Activated CD4-positive, alpha-beta memory T cell treated with anti-CD3 and anti-CD28 coated beads for 36 hours (primary cell): ENCODE data around the gene CDCP2. TPM values are rescaled to one million over a fixed set of nuclear protein-coding genes. Genes with fewer than 3 reads are reported as not detected.

Source experiments
- CTCF ChIA-PET: fragments of 350-600 bp; sonication (Branson Sonifier 250); formaldehyde crosslinking; loops from one replicate; lab custom pipeline; 2021; ENCODE audit warnings: antibody characterized with exemption, inconsistent platforms; lab: Charles Lee
- POLR2A ChIA-PET: fragments of 350-600 bp; sonication (Branson Sonifier 250); formaldehyde crosslinking; loops from one replicate; lab custom pipeline; 2021; ENCODE audit warnings: antibody characterized with exemption; lab: Charles Lee
- DNase-seq: peaks from one replicate; pipeline ENCODE4 v3.0.0-alpha.2; 2020
- H3K27ac Mint-ChIP-seq: one replicate; pipeline ENCODE4 v1.8.0; 2021; ENCODE audit warnings: mixed read lengths
- H3K27me3 Mint-ChIP-seq: one replicate; pipeline ENCODE4 v1.8.0; 2021; ENCODE audit warnings: mixed read lengths
- H3K36me3 Mint-ChIP-seq: one replicate; pipeline ENCODE4 v1.8.0; 2021; ENCODE audit warnings: mixed read lengths
- H3K4me1 Mint-ChIP-seq: one replicate; pipeline ENCODE4 v1.8.0; 2021; ENCODE audit warnings: low read depth, mixed read lengths
- H3K4me3 Mint-ChIP-seq: one replicate; pipeline ENCODE4 v1.8.0; 2021; ENCODE audit warnings: mild to moderate bottlenecking, mixed read lengths
- H3K9me3 Mint-ChIP-seq: one replicate; pipeline ENCODE4 v1.8.0; 2021; ENCODE audit warnings: mixed read lengths
- intact Hi-C: fragments of 100-400 bp; cut with micrococcal nuclease; formaldehyde crosslinking; loops from one replicate; pipeline ENCODE4 v1.15.1; 2023
- total RNA-seq, 2 experiments: library from RNA; stranded (reverse); gene quantifications; one replicate each; pipeline ENCODE4 v1.2.3, GENCODE V29; 2021

CDCP2 gene
- total RNA-seq, 2 experiments from 2014 or later: not detected

DNA sequence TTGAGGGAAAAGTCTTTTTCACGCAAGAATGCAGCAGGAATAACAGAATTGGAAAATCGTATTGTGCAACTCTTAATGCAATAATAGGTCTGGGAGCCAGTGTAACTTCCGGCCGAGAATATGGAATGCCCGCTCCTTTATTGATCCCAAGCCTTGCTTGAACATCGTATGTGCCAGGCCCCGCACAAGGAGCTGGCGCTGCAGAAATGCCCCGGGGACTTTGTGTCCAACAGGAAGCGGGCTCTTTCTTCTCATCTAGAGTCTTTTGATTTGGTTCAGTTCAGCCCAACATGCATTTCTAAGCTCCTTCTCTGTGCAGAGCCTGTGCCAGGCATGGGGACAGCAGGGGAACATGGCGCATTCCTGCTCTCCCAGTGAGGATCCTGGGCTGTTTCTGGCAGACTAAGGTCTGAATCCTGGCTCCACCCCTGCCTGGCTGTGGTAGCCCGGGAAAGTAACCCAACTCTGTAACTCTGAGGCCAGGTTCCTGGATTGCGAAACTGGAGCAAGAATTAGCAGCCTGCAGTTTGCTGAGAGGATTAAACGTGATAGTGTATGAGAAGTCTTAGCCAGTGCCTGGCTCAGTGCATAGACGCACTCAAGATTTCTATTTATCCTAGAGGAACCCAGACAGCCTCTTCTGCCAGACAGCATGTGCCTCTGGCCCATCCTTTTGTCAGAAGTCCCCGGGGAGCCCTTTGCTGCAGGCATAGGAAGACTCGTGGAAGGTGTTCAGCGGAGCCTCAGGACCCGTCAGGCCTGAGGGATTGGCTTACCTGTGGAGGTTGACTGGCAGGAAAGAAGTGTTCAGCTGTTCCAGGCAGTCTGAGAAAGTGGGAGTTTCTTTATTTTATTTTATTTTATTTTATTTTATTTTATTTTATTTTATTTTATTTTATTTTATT is 987 bp upstream of the CDCP2 start:
- CTCF ChIA-PET: no interaction called here
- H3K9me3 Mint-ChIP-seq: no peaks in the 10 kb centered on the region

DNA sequence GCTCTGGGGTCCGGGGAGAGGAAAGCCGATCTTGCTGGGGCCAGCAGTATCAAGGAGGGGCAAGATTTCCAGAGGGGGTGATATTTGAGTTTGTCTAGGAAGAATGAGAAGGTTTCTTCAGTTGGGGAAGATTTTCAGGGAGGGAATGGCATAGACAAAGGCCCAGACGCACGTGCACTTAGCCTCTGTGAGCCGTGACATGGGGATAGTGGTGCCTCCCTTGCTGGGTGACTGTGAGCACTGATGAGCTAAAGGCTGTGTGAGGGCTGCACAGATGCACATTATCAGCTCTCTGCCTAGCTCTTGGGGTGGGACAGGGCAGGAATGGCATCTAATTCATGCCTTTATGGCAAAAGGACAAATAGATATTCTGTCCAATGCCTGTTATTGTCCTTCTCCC is 1.8 kb downstream of the CDCP2 start:
- POLR2A ChIA-PET: no interaction called here
- no peak overlapping the region for H3K27ac Mint-ChIP-seq

More for the DNA sequence above, 987 bp upstream of the CDCP2 start:
- Mint-ChIP-seq H3K27me3 (no peaks in the 10 kb centered on the region), H3K27ac (no peak overlapping the region), H3K4me3 (no peak overlapping the region), H3K36me3 (no peaks in the 10 kb centered on the region), H3K4me1 (no peaks in the 10 kb centered on the region)
- DNase-seq: no peak
- intact Hi-C loops: no loop called here
- POLR2A ChIA-PET: no interaction called here

DNA sequence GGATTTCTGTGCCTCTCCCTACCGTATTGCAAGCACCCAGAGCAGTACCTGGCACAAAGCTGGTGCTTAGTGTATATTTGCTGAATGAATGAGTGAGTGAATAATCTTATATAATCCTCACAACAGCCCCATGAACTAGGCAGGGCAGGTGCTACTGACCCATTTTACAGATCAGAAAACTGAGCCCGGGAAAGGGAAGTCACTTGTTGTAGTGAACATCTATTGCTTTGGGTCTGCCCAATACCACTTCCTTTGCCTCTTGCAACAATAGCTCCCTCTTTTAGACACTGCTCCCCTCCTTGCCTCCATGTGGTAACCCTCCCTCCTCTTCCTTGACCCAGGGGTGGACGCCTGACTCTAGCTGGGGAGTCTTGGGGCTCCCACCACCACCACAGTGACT is 3.1 kb downstream of the CDCP2 start:
- Mint-ChIP-seq H3K4me1 (no peaks in the 10 kb centered on the region), H3K9me3 (no peaks in the 10 kb centered on the region), H3K36me3 (no peaks in the 10 kb centered on the region), H3K4me3 (no peak overlapping the region), H3K27me3 (no peaks in the 10 kb centered on the region), H3K27ac (no peak overlapping the region)
- CTCF ChIA-PET: no interaction called here
- DNase-seq: no peak
- intact Hi-C loops: no loop called here
- POLR2A ChIA-PET: no interaction called here

More for the DNA sequence above, 1.8 kb downstream of the CDCP2 start:
- H3K9me3 Mint-ChIP-seq: no peaks in the 10 kb centered on the region
- H3K27me3 Mint-ChIP-seq: no peaks in the 10 kb centered on the region
- no peaks in the 10 kb centered on the region for H3K36me3 Mint-ChIP-seq
- no peak for DNase-seq
- intact Hi-C loops: no loop called here
- no peak overlapping the region for H3K4me3 Mint-ChIP-seq
- CTCF ChIA-PET: interaction anchor here (0.7 kb wide), 1 partner anchor 71 kb away, joined by 4 read pairs; no protein-coding TSS in a partner anchor
- H3K4me1 Mint-ChIP-seq: no peaks in the 10 kb centered on the region

DNA sequence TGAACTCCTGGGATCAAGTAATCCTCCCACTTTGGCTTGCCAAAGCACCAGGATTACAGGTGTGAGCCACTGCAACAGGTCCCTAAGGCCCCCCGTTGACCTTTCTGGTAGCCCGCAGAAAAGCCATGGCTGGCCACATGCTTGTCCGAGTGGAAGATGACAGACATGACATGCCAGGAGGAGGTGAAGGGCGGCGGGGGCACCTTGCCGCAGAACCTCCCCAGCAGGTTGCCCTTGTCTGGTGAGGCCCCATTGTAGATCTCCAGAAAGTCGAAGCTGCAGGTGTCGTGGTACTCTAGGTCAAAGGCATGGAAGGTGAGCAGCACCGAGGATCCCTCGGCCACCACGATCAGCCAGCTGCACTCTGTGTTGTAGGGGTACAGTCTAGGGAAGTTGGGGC is 8.4 kb downstream of the CDCP2 start:
- H3K4me3 Mint-ChIP-seq: no peak overlapping the region
- no peaks in the 10 kb centered on the region for H3K27me3 Mint-ChIP-seq
- no peak overlapping the region for H3K27ac Mint-ChIP-seq
- no peaks in the 10 kb centered on the region for H3K4me1 Mint-ChIP-seq
- no peaks in the 10 kb centered on the region for H3K9me3 Mint-ChIP-seq
- POLR2A ChIA-PET: no interaction called here
- CTCF ChIA-PET: no interaction called here
- no peaks in the 10 kb centered on the region for H3K36me3 Mint-ChIP-seq
- intact Hi-C loops: no loop called here
- no peak for DNase-seq

DNA sequence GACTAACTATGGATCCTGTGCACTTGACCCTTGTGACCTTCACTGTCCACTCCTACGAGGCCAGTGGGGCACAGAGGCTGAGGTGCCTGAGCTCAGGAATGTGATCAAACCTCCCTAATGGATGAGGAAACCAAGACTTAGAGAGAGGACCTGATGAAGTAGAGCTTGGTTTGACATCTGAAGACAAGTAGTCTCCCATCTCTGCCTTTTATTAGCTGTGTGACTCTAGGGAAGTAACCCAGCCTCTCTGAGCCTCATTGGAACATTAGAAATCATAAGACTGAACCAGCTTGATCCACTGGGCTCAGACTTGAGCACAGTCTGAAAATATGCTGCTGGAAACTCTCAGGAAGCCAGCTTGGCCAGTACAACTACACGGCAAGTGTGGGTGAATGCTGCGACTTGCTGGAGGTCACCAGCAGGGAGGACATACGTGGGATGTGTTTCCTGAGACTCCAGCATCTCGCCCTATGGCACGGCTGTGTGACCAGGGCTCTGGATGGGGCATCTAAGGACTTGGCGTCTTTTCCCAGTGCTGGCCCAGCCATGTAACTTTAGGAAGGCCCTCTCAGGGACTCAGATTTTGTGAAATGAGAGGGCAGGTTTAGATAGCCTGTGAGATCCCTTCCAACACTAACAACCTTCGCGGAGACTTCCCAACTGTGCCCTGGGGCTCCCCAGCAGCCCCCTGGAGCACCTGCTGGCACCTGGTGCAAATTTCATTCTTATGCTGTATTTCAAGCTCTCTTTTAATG is 10.5 kb downstream of the CDCP2 start:
- intact Hi-C loops: no loop called here
- POLR2A ChIA-PET: no interaction called here
- Mint-ChIP-seq H3K36me3 (no peaks in the 10 kb centered on the region), H3K9me3 (no peaks in the 10 kb centered on the region), H3K27me3 (no peaks in the 10 kb centered on the region), H3K4me3 (no peak overlapping the region), H3K4me1 (no peaks in the 10 kb centered on the region), H3K27ac (no peak overlapping the region)
- DNase-seq: no peak
- CTCF ChIA-PET: no interaction called here

DNA sequence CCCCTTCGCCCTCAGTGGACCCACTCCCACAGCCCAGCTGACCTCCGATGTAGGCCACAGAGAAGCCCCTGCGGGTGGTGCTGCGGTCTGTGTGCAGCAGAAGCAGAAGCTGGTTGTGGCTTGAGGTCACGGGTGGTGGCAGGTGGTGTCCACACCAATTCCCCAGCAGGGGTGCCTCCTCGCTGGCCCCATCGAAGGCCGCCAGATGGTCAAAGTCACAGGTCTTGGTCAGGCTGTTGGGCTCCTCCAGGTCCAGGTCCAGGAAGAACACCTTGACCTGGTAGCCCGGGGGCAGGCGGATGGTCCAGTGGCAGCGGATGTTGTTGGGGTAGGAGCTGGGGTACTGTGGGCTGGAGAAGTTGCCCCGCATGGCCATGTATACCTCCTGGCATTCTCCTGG is 13.1 kb downstream of the CDCP2 start:
- H3K4me3 Mint-ChIP-seq: no peak overlapping the region
- intact Hi-C loops: no loop called here
- ChIA-PET POLR2A (interaction anchor here (0.6 kb wide), 1 partner anchor 134 kb away, joined by 3 read pairs; no protein-coding TSS in a partner anchor), CTCF (interaction anchor here (1.0 kb wide), 1 partner anchor 58 kb away, joined by 4 read pairs; no protein-coding TSS in a partner anchor)
- DNase-seq: no peak
- H3K27me3 Mint-ChIP-seq: no peaks in the 10 kb centered on the region
- H3K27ac Mint-ChIP-seq: no peak overlapping the region
- no peaks in the 10 kb centered on the region for H3K4me1 Mint-ChIP-seq
- H3K36me3 Mint-ChIP-seq: no peaks in the 10 kb centered on the region
- no peaks in the 10 kb centered on the region for H3K9me3 Mint-ChIP-seq

DNA sequence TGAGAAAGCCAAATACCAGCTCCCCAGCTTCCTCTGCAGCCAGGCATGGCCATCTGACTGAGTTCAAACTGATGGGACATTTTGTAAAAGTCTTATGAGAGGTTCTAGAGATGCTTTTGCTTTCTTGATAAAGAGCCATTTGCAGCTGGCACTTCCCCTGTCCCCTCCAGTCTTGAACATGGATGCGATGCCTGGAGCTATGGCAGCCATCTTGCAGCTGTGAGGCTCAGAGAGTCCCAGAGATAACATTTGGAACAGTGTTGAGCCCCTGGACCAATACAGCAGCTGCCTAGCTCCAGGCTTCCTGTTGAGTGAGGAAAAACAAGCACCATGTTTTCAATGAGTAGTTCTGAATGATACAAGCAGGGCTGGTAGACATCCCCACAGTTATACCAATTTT is 13.8 kb downstream of the CDCP2 start:
- DNase-seq: no peak
- Mint-ChIP-seq H3K4me1 (no peaks in the 10 kb centered on the region), H3K9me3 (no peaks in the 10 kb centered on the region), H3K27me3 (no peaks in the 10 kb centered on the region), H3K36me3 (no peaks in the 10 kb centered on the region), H3K4me3 (no peak overlapping the region), H3K27ac (no peak overlapping the region)
- CTCF ChIA-PET: interaction anchor here (1.0 kb wide), 1 partner anchor 350 kb away, joined by 4 read pairs; no protein-coding TSS in a partner anchor
- intact Hi-C loops: no loop called here
- POLR2A ChIA-PET: no interaction called here

DNA sequence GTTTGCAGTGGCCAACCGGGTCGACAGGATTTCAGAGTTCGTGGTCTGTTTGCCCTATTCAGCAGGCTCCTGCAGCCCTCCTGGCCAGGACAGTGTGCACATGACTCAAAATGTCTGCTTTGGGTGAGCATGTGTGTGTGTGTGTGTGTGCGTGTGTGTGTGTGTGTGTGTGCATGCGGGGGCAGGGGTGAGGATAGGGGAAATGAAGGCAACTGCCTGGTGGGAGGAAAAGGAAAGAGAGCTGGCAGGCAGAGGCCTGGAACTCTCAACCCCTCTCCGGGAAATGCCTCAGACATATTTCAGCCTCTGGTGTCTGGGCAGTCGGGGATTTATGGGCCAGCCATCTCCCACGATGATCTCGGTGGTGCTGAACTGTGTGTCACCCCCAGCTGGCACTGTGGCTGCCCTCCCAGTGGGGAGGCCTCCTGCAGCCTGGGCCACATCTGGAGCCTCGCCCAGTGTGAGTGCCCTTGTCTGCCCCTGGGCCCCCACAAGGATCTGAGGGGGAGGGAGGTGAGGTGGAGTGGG is 15.2 kb downstream of the CDCP2 start:
- no peaks in the 10 kb centered on the region for H3K36me3 Mint-ChIP-seq
- no peak for DNase-seq
- no peaks in the 10 kb centered on the region for H3K9me3 Mint-ChIP-seq
- no peaks in the 10 kb centered on the region for H3K27me3 Mint-ChIP-seq
- no peaks in the 10 kb centered on the region for H3K4me1 Mint-ChIP-seq
- POLR2A ChIA-PET: interaction anchor here (0.7 kb wide), 1 partner anchor 73 kb away, joined by 3 read pairs; no protein-coding TSS in a partner anchor
- H3K4me3 Mint-ChIP-seq: no peak overlapping the region
- CTCF ChIA-PET: no interaction called here
- intact Hi-C loops: no loop called here
- H3K27ac Mint-ChIP-seq: no peak overlapping the region

DNA sequence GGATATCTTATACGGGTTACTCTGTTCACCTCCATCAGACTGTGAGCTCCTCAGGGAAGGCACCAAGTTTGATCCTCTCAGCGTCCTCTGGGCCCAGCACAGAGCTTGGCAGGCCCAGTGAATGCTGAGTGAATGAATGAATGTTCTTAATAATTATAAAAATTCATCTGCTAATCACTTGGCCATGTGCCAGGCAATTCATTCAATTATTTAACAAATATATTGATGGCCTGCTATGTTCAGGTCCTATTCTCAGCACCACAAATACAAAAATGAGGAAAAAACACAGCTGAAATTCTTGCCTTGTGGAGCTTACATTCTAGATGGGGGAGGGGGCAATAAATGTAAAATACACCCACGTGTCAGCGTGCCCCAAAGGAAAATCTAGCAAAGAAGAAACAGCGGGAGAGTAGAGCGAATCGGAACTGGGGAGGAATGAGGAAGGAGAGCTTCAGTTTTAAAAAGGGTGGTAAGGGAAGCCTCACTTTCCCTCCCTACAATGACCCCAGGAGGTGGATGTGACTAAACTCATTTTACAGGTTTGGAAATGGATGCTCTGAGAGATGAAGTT is 15.8 kb downstream of the CDCP2 start:
- intact Hi-C loops: no loop called here
- H3K27me3 Mint-ChIP-seq: no peaks in the 10 kb centered on the region
- H3K4me3 Mint-ChIP-seq: no peak overlapping the region
- no peaks in the 10 kb centered on the region for H3K36me3 Mint-ChIP-seq
- ChIA-PET CTCF (interaction anchor here (1.1 to 1.5 kb wide), 2 partner anchors 46 to 55 kb away, joined by 3 read pairs; no protein-coding TSS in a partner anchor), POLR2A (interaction anchor here (0.7 kb wide), 1 partner anchor 73 kb away, joined by 3 read pairs; no protein-coding TSS in a partner anchor)
- H3K27ac Mint-ChIP-seq: no peak overlapping the region
- DNase-seq: no peak
- H3K4me1 Mint-ChIP-seq: no peaks in the 10 kb centered on the region
- H3K9me3 Mint-ChIP-seq: no peaks in the 10 kb centered on the region

DNA sequence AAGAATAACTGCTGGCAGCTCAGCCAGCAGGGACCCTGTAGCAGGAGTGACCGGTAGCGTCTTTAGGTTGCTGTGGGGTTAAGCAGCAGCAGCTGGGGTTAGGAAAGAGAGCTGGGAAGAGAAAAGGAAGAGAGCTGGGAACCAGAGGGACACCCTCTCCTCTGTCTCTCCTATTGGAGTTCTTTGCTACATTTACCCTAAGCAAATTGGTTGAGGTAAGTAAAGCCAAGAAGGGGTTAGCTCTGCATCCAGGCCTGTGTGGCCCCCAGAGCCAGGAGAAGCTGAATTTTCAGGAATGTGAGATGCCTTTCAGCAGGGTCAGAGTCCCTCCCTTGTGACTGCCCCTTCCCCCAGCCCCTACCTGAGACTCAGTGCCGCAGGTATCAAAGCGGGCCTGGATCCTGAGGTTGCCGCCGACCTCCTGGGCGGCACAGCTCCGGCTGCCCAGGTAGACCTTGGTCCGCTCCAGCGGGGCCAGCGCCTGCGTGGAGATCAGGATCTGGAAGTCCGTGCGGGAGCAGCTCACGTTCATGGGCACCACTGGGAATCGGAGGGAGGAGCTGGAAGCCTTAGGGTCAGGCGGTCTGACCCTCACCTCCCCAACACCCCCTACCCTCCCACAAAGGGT is 16.4 kb downstream of the CDCP2 start:
- ChIA-PET CTCF (interaction anchor here (1.1 to 1.5 kb wide), 2 partner anchors 46 to 55 kb away, joined by 3 read pairs; no protein-coding TSS in a partner anchor), POLR2A (no interaction called here)
- Mint-ChIP-seq H3K27me3 (no peaks in the 10 kb centered on the region), H3K9me3 (no peaks in the 10 kb centered on the region), H3K4me1 (no peaks in the 10 kb centered on the region), H3K36me3 (no peaks in the 10 kb centered on the region), H3K4me3 (no peak overlapping the region), H3K27ac (no peak overlapping the region)
- intact Hi-C loops: no loop called here
- no peak for DNase-seq

DNA sequence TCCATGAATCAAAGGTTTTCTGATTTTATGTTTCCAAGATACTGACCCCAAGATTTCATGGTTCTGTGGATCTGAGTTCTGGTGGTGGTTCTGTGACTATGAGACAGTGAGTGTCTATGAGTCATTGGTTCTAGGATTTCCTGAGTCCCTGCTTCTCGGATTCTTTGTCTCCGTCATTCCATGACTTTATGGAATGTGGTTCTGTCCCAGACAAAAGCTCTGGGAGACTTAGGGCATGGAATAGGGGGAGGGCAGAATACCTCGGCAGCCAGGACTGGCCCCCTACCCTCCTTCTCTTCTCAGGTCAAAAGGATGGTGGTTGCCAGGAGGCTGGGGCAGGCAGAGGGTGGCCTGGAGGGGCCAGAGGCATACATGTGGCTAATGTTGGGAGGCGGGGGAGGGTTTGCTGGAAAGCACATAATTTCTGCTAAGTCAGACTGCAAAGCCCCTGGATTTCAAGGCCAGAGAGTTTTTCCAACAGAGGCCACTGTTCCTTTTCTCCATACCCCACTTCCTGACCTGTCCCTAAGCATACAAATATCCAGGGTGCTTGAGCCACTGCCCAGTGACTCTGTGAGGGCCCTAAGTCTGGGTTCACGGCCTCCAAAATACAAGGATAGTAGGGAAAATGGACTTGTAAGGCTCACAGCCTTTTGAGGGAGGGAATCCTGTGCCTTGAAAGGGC is 17.2 kb downstream of the CDCP2 start:
- ChIA-PET CTCF (interaction anchor here (1.5 kb wide), 1 partner anchor 47 kb away, joined by 3 read pairs; no protein-coding TSS in a partner anchor), POLR2A (no interaction called here)
- H3K4me1 Mint-ChIP-seq: no peaks in the 10 kb centered on the region
- no peaks in the 10 kb centered on the region for H3K27me3 Mint-ChIP-seq
- no peak overlapping the region for H3K4me3 Mint-ChIP-seq
- intact Hi-C loops: no loop called here
- no peaks in the 10 kb centered on the region for H3K9me3 Mint-ChIP-seq
- DNase-seq: no peak
- no peaks in the 10 kb centered on the region for H3K36me3 Mint-ChIP-seq
- H3K27ac Mint-ChIP-seq: no peak overlapping the region
